HG03159 (cell line): ENCODE results near the gene DDIT4.

ENCODE experiments used
- ATAC-seq: cut with Tn5 transposase; IDR thresholded peaks from one replicate; pipeline ENCODE4 v1.9.1; 2021; ENCODE audit warnings: mild to moderate bottlenecking, moderate library complexity; ENCODE audit not compliant: unreplicated experiment

DDIT4 gene

DNA sequence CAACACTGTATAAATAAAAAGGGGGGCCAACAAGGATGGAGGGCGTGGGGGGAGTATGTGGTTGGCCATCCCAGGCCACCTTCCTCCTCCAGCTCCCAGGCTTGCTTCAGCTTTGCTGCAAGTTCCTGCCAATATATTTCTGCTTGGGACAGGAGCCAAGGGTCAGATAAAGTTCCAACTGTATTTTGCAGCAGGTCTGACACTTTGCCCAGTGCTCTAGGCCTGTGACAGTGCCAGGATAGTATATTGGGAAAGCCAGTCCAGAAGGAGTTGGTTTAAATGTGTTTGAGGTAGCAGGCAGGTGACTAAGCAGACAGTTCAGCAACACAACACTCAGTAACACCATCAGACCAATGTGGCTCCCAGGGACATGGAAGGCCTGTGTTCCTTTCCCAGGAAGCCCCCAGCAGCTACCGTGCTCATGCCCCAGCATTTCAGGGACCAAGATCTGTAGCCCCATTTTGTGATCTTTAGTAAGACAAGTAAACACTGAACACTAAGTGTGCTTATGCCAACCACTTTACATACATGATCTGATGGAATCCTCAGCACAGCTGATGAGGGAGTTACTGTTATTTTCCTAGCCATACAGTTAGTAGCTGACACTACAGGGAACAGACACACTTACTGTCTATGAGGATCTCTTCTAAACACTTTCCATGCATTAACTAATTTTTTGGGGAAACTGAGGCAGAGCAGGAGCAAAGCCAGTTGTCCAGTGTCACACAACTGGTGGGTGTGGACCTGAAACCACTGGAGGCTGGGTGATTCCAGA, 42.1 kb downstream of the DDIT4 start:
- no peak for ATAC-seq

DNA sequence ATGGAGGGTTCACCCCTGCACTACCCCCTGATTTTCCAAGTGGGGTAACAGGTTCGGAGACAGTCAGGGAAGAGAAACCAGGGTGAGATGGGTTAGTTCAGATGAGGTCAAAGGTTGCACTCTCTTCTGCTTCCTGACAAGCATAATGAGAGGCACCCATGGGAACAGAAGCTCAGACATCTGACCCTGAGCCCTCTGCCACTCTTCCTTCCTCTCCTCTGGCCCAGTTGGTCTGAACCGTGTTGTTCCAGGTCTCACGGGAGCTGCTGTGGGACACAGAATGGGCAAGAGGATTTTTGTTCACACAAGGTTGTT, 42.6 kb downstream of the DDIT4 start:
- no peak for ATAC-seq

DNA sequence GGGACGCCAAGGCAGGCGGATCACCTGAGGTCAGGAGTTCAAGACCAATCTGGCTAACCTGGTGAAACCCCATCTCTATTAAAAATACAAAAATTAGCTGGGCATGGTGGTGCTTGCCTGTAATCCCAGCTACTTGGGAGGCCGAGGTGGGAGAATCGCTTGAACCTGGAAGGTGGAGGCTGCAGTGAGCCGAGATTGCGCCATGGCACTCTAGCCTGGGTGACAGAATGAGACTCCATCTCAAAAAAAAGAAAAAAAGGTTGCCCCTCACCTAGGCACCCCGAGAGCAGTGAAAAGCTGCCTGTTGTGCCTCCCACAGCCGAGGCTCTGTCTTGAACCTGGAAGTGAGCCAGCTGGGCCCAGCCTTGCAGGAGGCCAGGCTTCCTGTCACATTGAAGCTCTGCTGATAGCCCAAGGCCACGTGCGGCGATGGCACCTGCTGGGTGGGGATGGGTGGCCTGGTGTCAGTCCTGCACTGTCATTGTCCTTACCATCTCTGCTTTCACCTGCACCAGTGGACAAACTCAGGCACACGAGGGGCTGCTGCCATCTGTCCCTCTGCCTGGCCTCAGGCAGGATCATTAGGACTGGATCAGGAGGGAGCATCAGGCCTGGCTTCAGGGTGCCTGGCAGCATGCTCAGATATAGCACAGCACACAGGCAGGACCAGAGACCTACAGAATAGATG, 43.2 kb downstream of the DDIT4 start:
- no peak for ATAC-seq

DNA sequence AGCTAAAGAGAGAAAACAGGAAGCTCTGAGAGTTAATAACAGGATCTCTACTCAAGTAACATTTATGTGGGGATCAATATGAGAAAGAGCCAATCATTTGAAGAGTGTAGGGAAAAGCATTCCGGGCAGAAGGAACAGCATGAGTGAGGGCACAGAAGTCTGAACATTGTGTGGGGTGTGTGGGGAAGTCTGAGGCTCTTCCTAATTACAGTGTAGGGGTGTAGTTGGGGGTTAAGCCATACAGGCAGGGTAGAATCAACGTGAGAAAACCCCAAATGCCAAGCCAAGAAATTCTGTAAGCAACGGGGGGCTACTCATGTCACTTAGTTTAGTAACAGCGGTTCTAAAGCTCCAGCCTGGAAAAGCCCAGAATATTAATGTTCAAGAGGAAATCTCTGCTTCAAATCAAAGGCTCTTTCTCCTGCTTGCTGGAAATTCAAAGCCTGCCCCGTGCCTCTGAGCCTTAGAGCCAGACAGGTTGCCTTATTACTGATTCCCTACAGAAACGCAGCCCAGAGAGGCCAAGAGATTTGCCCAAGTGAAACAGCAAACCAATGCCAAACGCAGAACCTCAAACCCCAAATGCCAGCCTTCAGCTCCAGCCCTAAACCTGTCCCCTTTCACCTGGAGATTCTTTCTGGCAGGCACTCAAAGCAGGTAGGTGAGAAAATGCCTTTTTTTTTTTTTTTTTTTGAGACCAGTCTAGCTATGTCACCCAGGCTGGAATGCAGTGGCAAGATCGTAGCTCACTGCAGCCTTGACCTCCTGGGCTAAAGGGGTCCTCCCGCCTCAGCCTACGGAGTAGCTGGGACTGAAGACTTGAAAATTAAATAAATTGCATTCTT, 44.9 kb downstream of the DDIT4 start:
- ATAC-seq = no peak

DNA sequence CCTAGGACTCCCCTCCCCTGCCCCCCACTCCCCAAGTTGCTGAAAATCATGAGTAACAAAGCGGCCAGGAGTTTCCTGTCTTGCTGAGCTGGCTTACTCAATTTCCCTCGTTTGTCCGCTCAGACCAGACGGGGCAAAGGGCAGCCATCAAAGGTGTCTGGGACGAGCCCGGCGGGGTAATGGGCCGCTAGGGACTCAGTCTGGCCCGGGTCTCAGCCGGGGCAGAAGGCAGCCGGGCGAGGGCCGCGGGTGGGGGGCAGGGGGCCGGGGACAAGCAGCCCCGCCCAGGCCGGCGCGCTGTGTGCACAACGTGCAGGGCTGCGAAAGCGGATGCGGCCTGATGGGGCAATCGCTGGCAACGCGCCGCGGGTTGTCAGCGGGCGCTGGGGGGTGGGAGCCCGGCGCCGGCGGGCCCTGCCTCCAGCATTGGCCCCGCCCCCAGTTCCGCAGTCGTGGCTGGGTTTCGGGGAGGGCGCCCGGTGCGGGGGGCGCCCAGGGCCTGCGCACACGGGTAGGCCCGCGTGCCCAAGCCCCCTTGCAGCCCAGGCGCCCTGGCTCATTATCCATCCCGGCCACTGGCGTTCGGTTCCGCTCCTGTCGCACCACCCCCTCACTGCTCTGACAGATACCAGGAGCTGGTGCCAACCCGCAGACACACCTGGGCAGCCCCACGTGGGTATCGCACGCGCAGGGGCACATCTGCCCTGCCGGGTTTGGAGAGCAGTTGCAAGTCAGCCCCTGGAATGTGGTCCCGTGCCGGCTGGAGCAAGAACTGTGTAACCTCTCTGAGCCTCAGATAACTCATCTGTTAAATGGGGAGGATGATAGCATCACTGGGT, 45.9 kb downstream of the DDIT4 start:
- ATAC-seq = peak; percentile 57

DNA sequence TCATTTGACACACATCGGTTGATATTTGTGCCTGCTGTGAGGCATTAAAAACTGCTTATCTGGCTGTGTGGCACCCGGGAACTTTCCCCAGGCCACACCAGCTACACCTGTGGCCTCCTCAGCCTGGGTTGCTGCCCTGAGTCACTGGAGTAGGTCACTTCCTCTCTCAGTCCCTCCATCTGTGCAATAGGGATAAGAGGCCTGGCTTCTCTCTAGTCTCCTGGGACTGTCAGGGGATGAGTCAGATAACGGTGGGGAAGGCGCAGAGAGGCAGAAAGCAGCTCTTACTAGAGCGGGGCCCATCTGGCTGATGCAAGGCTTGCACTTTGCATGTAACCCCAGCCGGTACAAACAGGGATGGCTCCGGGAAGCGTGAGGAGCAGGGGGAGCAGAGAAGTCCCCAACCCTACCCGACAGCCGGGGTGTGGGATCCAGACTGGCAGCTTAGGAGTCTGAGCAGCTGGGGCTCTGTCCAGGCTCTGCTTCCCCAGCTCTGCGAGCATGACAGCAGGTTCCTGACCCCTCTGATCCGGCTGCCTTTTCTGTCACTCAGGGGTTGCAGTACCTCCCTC, 47.0 kb downstream of the DDIT4 start:
- peak; percentile 62 for ATAC-seq

DNA sequence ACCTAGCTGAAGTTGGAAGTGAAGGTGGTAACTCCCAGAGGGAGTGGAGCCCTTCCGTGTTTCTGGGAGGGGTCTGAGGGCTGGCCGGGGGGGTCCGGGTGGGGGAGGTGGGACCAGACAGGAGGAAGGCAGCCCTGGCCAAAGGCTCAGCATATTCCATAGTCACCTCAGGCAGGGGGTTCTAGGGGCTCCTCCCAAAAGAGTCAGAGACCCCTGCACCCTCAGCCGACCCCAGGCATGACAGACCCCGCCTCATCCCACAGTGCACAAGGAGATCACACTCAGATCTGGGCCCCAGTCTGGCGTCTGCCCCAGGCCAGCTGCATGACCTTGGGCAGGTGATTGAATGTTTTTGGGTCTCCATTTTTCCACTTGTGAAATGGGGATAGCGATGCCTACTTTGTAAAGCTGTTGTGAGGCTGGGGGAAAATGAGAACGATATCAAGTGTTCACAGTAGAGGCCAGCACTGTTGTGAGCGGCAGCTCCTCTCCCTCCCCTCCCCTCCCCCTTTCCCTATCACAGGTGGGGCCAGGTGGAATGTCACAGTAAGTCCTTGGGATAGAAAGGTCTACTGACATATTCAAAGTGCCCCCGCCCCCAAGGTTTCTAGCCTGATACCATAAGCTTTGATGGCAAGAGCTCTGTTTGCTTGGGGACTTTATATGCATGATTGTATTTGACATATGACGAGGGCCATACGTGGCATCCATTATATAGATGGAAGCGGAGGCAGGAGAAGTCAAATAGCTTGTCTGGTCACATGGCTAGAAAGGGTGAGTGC, 47.7 kb downstream of the DDIT4 start:
- ATAC-seq = no peak

DNA sequence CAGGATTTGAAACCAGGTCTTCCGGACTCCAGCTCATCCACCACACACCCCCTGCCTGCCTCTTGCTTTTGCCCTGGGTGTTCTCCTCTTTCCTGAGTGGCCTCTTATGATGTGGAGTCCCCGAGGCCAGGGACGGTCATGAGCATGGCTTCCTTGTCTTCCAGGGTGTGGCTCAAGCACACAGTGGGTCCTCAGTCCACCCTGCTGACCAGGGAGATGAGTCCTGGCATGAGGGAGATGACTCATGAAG, 48.2 kb downstream of the DDIT4 start:
- no peak for ATAC-seq

DNA sequence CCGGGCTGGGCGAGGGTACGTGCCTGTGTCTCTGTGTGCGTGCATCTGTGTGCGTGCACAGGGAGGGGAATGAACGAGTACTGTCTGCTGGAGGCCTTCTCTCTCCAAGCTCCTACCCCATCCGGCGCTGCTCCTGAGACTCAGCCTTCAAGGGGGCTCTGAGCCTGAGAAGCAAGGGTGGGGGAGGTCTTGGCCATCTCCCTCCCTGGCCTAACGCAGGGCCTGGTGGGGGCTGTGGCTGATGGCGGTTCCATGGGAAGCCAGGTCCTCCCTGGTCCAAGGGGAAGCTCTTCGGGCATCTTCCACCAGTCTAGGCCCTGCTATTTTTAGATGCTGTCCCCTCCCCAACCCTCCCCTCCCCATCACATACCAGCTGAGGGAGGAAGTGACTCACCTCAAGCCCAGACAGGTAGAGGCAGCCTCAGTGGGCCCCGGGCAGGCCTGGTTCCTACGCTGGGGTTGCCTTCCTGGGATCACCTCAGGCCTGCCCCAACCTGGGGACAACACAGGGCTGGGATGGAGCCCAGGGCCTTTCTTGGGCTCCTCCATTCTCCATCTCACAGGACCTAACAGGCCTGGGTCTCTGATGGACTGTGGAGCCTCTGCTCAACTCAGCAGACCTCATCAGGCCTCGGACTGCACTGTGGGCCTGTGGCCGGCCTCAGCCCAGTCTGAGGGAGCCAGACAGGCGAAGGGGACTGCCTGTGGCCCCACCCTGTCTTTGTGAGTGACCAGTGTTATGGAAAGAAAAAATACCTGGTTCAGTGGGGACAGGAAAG, 48.7 kb downstream of the DDIT4 start:
- ATAC-seq = no peak

DNA sequence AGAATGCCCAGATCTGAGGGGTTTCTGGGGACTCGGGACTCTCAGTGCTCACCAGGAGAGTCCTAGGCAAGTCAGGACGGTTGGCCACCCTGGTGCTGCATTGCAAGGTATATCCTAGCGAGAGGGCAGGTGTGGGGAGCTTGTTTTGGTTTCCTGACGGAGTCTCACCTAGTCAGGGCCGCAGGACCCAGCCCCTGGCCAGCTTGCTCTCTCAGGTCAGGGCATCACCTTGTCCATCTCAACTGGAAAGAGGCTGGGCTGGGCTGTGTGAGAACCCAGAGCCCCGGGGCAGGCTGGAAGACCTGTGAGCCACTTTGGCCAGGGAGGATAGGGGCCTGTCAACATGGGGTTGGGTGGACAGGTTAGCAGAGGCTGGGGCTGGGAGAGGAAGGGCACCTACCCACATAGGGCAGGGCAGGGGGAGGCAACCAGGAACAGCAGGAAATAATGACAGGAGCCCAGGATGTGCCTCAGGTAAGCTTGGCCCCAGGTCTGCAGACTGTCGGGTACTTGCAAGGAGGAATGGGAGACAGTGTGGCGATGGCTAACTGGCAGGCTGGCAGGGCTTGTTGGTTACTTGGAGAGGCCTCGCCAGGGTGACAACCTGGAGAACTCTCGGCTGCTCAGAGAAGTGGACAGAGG, 49.5 kb downstream of the DDIT4 start:
- no peak for ATAC-seq

DNA sequence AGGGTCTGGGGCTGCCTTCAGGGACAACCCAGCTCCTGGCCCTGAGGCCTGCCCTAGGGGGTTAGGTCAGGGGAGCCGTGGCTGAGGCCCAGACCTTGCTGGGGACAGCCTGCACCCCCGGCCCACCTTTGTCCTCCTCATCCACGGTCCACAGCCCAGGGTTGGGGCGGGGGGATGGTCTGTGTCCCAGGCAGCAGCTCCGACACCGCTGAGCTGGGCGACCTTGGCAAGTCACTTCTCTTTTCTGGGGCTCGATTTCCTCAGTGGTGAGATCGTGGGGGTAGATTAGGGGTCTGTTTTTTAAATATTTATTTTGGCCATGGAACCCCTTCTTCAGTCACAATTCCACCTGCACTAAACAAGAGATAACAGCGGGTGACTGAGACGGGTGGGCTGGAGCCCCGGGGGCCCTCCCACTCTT, 50.1 kb downstream of the DDIT4 start:
- ATAC-seq = no peak
